Uterus (tissue), 2 donors: Measurements from ENCODE around the gene SAFB.

Experiments used
- POLR2A ChIP-seq, 2 donors: fragments of 450-650 bp; IDR thresholded peaks; one replicate each; pipeline ENCODE4 v1.6.1; 2016; ENCODE audit warnings: antibody characterized with exemption in 2 of 2, mild to moderate bottlenecking in 1 of 2, moderate library complexity in 1 of 2
- TF ChIP-seq, protein P1 (sequence below), 4 experiments: fragments of 200-600 bp in 2 of 4; fragments of 450-650 bp in 2 of 4; sonication (generic) in 2 of 4; IDR thresholded peaks; one replicate each; pipeline ENCODE4 v1.5.1; 2016 to 2019; ENCODE audit warnings: antibody characterized with exemption in 4 of 4, mild to moderate bottlenecking in 2 of 4, moderate library complexity in 1 of 4

DNA sequence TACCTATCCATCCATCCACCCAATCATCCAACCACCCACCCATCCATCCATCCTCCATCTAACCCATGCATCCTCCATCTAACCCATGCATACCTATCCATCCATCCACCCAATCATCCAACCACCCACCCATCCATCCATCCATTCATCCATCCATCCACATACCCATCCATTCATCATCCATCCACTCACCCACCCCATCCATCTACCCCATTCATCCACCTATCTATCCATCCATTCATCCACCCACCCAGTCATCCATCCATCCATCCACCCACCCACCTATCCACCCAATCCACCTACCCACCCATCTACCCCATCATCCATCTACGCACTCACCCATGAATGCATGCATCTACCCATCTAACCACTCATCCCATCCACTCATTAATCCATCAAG lies 50.9 kb downstream of the SAFB start:
- TF ChIP-seq, protein P1, sequence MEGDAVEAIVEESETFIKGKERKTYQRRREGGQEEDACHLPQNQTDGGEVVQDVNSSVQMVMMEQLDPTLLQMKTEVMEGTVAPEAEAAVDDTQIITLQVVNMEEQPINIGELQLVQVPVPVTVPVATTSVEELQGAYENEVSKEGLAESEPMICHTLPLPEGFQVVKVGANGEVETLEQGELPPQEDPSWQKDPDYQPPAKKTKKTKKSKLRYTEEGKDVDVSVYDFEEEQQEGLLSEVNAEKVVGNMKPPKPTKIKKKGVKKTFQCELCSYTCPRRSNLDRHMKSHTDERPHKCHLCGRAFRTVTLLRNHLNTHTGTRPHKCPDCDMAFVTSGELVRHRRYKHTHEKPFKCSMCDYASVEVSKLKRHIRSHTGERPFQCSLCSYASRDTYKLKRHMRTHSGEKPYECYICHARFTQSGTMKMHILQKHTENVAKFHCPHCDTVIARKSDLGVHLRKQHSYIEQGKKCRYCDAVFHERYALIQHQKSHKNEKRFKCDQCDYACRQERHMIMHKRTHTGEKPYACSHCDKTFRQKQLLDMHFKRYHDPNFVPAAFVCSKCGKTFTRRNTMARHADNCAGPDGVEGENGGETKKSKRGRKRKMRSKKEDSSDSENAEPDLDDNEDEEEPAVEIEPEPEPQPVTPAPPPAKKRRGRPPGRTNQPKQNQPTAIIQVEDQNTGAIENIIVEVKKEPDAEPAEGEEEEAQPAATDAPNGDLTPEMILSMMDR (IDR thresholded peaks at IDR 0.05), result no peak
- TF ChIP-seq POLR2A (IDR thresholded peaks at IDR 0.05), result no peak
